ENCODE results near the gene KCNH6. TPM values are rescaled to one million over a fixed set of nuclear protein-coding genes. Genes with fewer than 3 reads are reported as not detected.

The KCNH6 gene
- total RNA-seq, 2 experiments from 2014 or later: not detected

GRCh38 chr17:63497708-63498483 lies 25.3 kb upstream of the KCNH6 start:
- ChIA-PET CTCF (interaction anchor here (0.9 kb wide), 1 partner anchor 56 kb away, joined by 3 read pairs; no protein-coding TSS in a partner anchor), POLR2A (interaction anchor here (0.7 kb wide), 1 partner anchor 148 kb away, joined by 3 read pairs; no protein-coding TSS in a partner anchor)
- ATAC-seq (peak; percentile 19), DNase-seq (peak; percentile 18)
- H3K27ac Mint-ChIP-seq: no peak overlapping the region
- no peaks in the 10 kb centered on the region for H3K4me1 Mint-ChIP-seq
- no peaks in the 10 kb centered on the region for H3K9me3 Mint-ChIP-seq (ENCODE audit: low read depth)
- intact Hi-C loops (cut with DNase I, micrococcal nuclease): no loop called here
- H3K27me3 Mint-ChIP-seq: peaks cover 12% of the 10 kb centered on the region
- H3K4me3 Mint-ChIP-seq: no peak overlapping the region
- H3K36me3 Mint-ChIP-seq (ENCODE audit: low read depth): no peaks in the 10 kb centered on the region

DNA sequence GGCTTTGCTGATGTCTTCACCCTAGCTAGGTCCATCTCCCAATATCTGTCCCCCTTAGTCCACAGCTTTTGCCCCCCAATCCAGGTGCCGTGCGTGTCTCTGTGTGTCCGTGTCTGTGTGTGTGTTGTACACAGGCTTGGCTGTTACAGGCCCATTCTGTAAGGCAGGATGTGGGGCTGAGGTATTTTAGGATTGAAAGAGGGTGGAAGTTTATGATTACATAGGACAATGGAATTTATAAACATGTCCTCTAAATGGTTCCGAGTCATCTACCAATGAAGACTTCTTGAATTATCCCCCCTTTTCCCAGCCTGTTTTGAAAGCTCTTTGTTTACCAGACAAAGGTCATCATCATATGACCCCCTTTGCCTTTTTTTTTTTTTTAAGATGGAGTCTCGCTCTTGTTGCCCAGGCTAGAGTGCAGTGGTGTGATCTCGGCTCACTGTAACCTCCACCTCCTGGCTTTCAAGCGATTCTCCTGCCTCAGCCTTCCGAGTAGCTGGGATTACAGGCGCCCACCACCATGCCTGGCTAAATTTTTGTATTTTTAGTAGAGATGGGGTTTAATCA lies 24.4 kb upstream of the KCNH6 start:
- POLR2A ChIA-PET: no interaction called here
- CTCF ChIA-PET: interaction anchor here (0.9 kb wide), 1 partner anchor 110 kb away, joined by 3 read pairs; no protein-coding TSS in a partner anchor
- Mint-ChIP-seq H3K36me3 (ENCODE audit: low read depth) (no peaks in the 10 kb centered on the region), H3K9me3 (ENCODE audit: low read depth) (no peaks in the 10 kb centered on the region), H3K27me3 (peaks cover 18% of the 10 kb centered on the region), H3K27ac (no peak overlapping the region), H3K4me3 (no peak overlapping the region), H3K4me1 (no peaks in the 10 kb centered on the region)
- intact Hi-C loops (cut with DNase I, micrococcal nuclease): no loop called here
- DNase-seq (no peak), ATAC-seq (no peak)

- Mint-ChIP-seq H3K27me3 (peaks cover 31% of the 10 kb centered on the region), H3K4me1 (no peaks in the 10 kb centered on the region), H3K9me3 (ENCODE audit: low read depth) (peaks cover 5% of the 10 kb centered on the region), H3K36me3 (ENCODE audit: low read depth) (no peaks in the 10 kb centered on the region), H3K27ac (no peak overlapping the region), H3K4me3 (no peak overlapping the region)
- ATAC-seq (no peak), DNase-seq (no peak)
- ChIA-PET CTCF (interaction anchor here (0.5 kb wide), 1 partner anchor 179 kb away, joined by 3 read pairs; no protein-coding TSS in a partner anchor), POLR2A (no interaction called here)
- intact Hi-C loops (cut with DNase I, micrococcal nuclease): no loop called here
Observed at GRCh38 chr17:63500543-63501390, 22.4 kb upstream of the KCNH6 start.

GRCh38 chr17:63503341-63503705 lies 19.8 kb upstream of the KCNH6 start:
- DNase-seq (no peak), ATAC-seq (no peak)
- POLR2A ChIA-PET: no interaction called here
- Mint-ChIP-seq H3K4me1 (no peaks in the 10 kb centered on the region), H3K27me3 (peaks cover 38% of the 10 kb centered on the region), H3K9me3 (ENCODE audit: low read depth) (peaks cover 6% of the 10 kb centered on the region), H3K4me3 (no peak overlapping the region), H3K27ac (no peak overlapping the region), H3K36me3 (ENCODE audit: low read depth) (no peaks in the 10 kb centered on the region)
- CTCF ChIA-PET: interaction anchor here (0.7 to 1.5 kb wide), 5 partner anchors 26 to 213 kb away, joined by 3 to 6 read pairs (median 4); no protein-coding TSS in a partner anchor
- intact Hi-C loops (cut with DNase I, micrococcal nuclease): no loop called here

DNA sequence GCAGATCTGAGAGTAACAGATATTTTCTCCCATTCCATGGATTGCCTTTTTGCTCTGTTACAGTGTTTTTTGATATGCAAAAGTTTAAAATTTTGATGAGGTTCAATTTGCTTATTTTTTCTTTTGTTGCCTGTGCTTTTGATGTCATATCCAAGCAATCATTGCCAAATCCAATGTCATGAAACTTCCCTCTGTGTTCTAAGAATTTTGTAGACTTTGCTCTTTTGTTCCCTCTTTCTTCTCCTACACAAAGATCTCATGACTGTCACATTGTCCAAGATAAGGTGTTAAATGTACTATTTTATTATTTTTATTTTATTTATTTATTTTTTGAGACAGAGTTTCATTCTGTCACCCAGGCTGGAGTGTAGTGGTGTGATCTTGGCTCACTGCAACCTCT lies 18.9 kb upstream of the KCNH6 start:
- intact Hi-C loops (cut with DNase I, micrococcal nuclease): no loop called here
- peaks cover 38% of the 10 kb centered on the region for H3K27me3 Mint-ChIP-seq
- no peaks in the 10 kb centered on the region for H3K4me1 Mint-ChIP-seq
- DNase-seq (no peak), ATAC-seq (no peak)
- ChIA-PET POLR2A (no interaction called here), CTCF (interaction anchor here (1.5 kb wide), 1 partner anchor 107 kb away, joined by 6 read pairs; no protein-coding TSS in a partner anchor)
- peaks cover 6% of the 10 kb centered on the region for H3K9me3 Mint-ChIP-seq (ENCODE audit: low read depth)
- H3K27ac Mint-ChIP-seq: no peak overlapping the region
- H3K36me3 Mint-ChIP-seq (ENCODE audit: low read depth): no peaks in the 10 kb centered on the region
- H3K4me3 Mint-ChIP-seq: no peak overlapping the region

- Mint-ChIP-seq H3K4me1 (no peaks in the 10 kb centered on the region), H3K27ac (no peak overlapping the region), H3K36me3 (ENCODE audit: low read depth) (no peaks in the 10 kb centered on the region), H3K4me3 (no peak overlapping the region), H3K9me3 (ENCODE audit: low read depth) (peaks cover 6% of the 10 kb centered on the region), H3K27me3 (peaks cover 38% of the 10 kb centered on the region)
- DNase-seq: no peak
- ChIA-PET POLR2A (no interaction called here), CTCF (interaction anchor here (0.6 to 0.8 kb wide), 2 partner anchors 25 to 51 kb away, joined by 3 to 4 read pairs; no protein-coding TSS in a partner anchor)
- ATAC-seq: no peak
- intact Hi-C loops (cut with DNase I, micrococcal nuclease): no loop called here
Observed at GRCh38 chr17:63505341-63505740, 17.8 kb upstream of the KCNH6 start.

DNA sequence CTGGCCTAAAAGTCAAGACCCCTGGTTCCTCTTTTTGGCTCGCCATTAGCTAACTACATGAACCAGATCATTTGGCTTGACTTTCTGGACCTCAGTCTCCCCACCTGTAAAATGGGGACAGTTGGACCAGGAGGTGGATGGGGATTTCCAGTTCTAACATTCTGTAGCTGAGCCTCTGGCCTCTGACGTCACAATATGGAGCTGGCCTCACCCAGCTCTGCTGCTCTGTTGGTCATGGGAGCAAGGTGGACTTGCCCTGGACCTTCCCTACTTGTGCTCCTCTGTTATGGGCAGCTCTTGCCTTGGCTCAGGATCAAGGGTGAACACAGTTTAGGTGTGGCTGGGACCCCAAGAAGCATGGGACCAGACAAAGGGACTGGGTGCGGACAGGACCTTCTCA lies 16.5 kb upstream of the KCNH6 start:
- no peak for ATAC-seq
- H3K27ac Mint-ChIP-seq: no peak overlapping the region
- CTCF ChIA-PET: no interaction called here

DNA sequence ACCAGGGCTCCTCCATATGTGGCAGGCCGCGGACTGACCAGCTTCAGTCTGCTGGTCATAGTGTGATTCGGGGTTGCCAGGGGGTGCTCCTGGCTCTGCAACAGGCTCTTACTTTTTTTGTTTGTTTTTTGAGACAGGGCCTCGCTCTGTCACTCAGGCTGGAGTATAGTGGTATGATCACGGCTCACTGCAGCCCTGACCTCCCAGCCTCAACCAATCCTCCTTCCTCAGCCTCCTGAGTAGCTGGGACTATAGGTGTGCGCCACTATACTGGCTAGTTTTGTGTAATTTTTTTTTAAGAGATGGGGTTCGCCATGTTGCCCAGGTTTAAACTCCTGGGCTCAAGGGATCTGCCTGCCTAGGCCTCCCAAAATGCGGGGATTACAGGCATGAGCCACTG lies 11.8 kb upstream of the KCNH6 start:
- no peak for ATAC-seq
- no peak for DNase-seq
- no peak overlapping the region for H3K27ac Mint-ChIP-seq
- H3K27me3 Mint-ChIP-seq: peaks cover 7% of the 10 kb centered on the region
- intact Hi-C loops (cut with DNase I, micrococcal nuclease): no loop called here
- no peaks in the 10 kb centered on the region for H3K36me3 Mint-ChIP-seq (ENCODE audit: low read depth)
- H3K4me3 Mint-ChIP-seq: no peak overlapping the region
- ChIA-PET CTCF (interaction anchor here (1.2 kb wide), 1 partner anchor 11 kb away, joined by 3 read pairs; no protein-coding TSS in a partner anchor), POLR2A (no interaction called here)
- no peaks in the 10 kb centered on the region for H3K4me1 Mint-ChIP-seq
- H3K9me3 Mint-ChIP-seq (ENCODE audit: low read depth): no peaks in the 10 kb centered on the region

More for the DNA sequence above, 16.5 kb upstream of the KCNH6 start:
- POLR2A ChIA-PET: no interaction called here
- intact Hi-C loops (cut with DNase I, micrococcal nuclease): no loop called here
- Mint-ChIP-seq H3K4me3 (no peak overlapping the region), H3K4me1 (no peaks in the 10 kb centered on the region), H3K36me3 (ENCODE audit: low read depth) (no peaks in the 10 kb centered on the region), H3K9me3 (ENCODE audit: low read depth) (peaks cover 6% of the 10 kb centered on the region), H3K27me3 (peaks cover 31% of the 10 kb centered on the region)
- no peak for DNase-seq

GRCh38 chr17:63512388-63512787 lies 10.8 kb upstream of the KCNH6 start:
- Mint-ChIP-seq H3K4me3 (no peak overlapping the region), H3K27ac (no peak overlapping the region), H3K4me1 (peaks cover 9% of the 10 kb centered on the region), H3K27me3 (peaks cover 4% of the 10 kb centered on the region), H3K36me3 (ENCODE audit: low read depth) (no peaks in the 10 kb centered on the region), H3K9me3 (ENCODE audit: low read depth) (no peaks in the 10 kb centered on the region)
- ChIA-PET POLR2A (no interaction called here), CTCF (interaction anchor here (1.2 kb wide), 1 partner anchor 10 kb away, joined by 3 read pairs; no protein-coding TSS in a partner anchor)
- DNase-seq: no peak
- intact Hi-C loops (cut with DNase I, micrococcal nuclease): no loop called here
- ATAC-seq: no peak

DNA sequence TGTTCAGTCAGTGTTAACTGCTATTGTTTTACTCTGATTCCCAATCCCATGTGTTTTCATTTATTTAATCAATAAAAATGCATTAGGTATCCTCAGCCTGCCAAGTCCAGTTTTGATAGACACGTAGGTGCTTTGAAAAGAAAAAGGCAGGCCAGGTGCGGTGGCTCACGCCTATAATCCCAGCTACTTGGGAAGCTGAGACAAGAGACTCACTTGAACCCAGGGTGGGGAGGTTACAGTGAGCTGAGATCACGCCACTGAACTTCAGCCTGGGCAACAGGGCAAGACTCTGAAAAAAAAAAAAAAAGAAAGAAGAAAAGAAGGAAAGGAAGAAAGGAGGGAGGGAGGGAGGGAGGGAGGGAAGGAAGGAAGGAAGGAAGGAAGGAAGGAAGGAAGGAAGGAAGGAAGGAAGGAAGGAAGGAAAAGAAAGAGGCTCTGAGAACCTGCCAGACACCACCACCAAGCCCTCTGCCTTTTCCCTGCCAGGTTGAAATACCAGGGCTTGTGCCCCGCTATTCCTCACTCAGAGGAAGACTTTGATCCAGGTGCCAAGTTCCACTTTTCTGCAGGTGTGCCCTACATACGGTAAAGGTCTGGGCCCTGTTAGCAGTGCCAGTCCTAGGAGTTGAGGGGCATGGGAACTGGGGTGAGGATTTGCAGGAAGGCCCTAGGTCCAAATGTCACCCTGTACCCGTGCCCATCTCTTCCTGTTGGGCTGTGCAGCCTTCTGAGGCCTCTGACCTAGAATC lies 10.1 kb upstream of the KCNH6 start:
- no peak for DNase-seq
- no peak for ATAC-seq
- Mint-ChIP-seq H3K27ac (no peak overlapping the region), H3K36me3 (ENCODE audit: low read depth) (no peaks in the 10 kb centered on the region), H3K4me1 (peaks cover 11% of the 10 kb centered on the region), H3K27me3 (peaks cover 3% of the 10 kb centered on the region), H3K9me3 (ENCODE audit: low read depth) (no peaks in the 10 kb centered on the region), H3K4me3 (no peak overlapping the region)
- ChIA-PET CTCF (interaction anchor here (0.7 kb wide), 1 partner anchor 22 kb away, joined by 3 read pairs; no protein-coding TSS in a partner anchor), POLR2A (no interaction called here)
- intact Hi-C loops (cut with DNase I, micrococcal nuclease): no loop called here

DNA sequence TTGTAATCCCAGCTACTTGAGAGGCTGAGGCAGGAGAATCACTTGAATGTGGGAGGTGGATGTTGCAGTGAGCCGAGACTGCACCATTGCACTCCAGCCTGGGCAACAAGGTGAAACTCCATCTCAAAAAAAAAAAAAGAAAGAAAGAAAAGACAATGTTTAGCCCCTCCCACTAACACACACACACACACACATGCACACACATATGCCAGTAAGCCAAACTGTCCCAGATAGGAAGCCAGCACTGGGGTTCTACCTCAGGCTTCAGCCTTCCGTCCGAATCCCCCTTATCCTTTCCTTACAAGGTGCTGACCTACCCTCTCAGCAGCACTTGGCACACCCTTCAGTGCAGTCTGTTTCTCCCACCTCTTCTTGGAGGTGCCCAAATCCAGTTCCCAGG lies 8.7 kb upstream of the KCNH6 start:
- H3K4me1 Mint-ChIP-seq: peaks cover 11% of the 10 kb centered on the region
- DNase-seq: no peak
- ChIA-PET CTCF (interaction anchor here (1.0 kb wide), 1 partner anchor 67 kb away, joined by 3 read pairs; no protein-coding TSS in a partner anchor), POLR2A (no interaction called here)
- no peaks in the 10 kb centered on the region for H3K36me3 Mint-ChIP-seq (ENCODE audit: low read depth)
- no peaks in the 10 kb centered on the region for H3K9me3 Mint-ChIP-seq (ENCODE audit: low read depth)
- H3K4me3 Mint-ChIP-seq: no peak overlapping the region
- intact Hi-C loops (cut with DNase I, micrococcal nuclease): no loop called here
- ATAC-seq: no peak
- H3K27me3 Mint-ChIP-seq: peaks cover 3% of the 10 kb centered on the region
- no peak overlapping the region for H3K27ac Mint-ChIP-seq
